ENCODE results near the gene ADARB1. TPM values are rescaled to one million over a fixed set of nuclear protein-coding genes. Genes with fewer than 3 reads are reported as not detected.

Gene ADARB1
- total RNA-seq, 4 donors from 2014 or later: 107 to 231 (median 201) TPM

DNA sequence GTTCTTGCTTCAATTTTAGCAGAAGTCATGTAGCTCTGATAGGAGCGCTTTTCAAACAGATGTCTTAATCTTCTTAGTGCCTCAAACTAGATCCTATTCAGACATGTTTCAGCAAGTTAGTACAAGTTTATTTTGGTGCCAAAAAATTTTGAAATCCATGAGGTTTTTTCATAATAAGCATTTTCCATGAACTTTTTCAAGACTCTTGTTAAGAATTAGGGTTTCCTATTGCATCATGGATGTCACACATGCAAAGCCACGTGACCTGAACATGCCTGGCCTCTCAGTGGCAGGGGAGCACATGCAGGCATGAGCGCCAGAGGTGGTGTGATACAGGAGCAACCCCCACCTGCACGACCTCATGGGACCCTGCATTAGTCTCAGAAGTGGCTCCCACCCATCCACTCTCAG, 145.7 kb downstream of the ADARB1 start:
- intact Hi-C loops (cut with DNase I): no loop called here
- TF ChIP-seq POLR2AphosphoS5 (IDR thresholded peaks at IDR 0.05) (no peak), EP300 (IDR thresholded peaks at IDR 0.05) (no peak), POLR2A (IDR thresholded peaks at IDR 0.05; ENCODE audit: low read depth) (no peak)
- TF ChIP-seq, protein P1, sequence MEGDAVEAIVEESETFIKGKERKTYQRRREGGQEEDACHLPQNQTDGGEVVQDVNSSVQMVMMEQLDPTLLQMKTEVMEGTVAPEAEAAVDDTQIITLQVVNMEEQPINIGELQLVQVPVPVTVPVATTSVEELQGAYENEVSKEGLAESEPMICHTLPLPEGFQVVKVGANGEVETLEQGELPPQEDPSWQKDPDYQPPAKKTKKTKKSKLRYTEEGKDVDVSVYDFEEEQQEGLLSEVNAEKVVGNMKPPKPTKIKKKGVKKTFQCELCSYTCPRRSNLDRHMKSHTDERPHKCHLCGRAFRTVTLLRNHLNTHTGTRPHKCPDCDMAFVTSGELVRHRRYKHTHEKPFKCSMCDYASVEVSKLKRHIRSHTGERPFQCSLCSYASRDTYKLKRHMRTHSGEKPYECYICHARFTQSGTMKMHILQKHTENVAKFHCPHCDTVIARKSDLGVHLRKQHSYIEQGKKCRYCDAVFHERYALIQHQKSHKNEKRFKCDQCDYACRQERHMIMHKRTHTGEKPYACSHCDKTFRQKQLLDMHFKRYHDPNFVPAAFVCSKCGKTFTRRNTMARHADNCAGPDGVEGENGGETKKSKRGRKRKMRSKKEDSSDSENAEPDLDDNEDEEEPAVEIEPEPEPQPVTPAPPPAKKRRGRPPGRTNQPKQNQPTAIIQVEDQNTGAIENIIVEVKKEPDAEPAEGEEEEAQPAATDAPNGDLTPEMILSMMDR (IDR thresholded peaks at IDR 0.05): no peak
- Histone ChIP-seq H3K27ac (replicated peaks in 1 of 4) (no peak overlapping the region), H3K9me3 (peaks cover 0 to 4% (median 0%) of the 10 kb centered on the region in 4 donors), H3K27me3 (no peaks in the 10 kb centered on the region), H3K36me3 (peaks cover 36 to 64% (median 53%) of the 10 kb centered on the region in 4 donors), H3K4me1 (peaks cover 0 to 3% (median 0%) of the 10 kb centered on the region in 4 donors), H3K4me3 (no peak overlapping the region)
- WGBS: 85% methylated on average over 4 of the region's 4 CpGs
- DNase-seq (ENCODE audit: extremely low spot score): no peak

DNA sequence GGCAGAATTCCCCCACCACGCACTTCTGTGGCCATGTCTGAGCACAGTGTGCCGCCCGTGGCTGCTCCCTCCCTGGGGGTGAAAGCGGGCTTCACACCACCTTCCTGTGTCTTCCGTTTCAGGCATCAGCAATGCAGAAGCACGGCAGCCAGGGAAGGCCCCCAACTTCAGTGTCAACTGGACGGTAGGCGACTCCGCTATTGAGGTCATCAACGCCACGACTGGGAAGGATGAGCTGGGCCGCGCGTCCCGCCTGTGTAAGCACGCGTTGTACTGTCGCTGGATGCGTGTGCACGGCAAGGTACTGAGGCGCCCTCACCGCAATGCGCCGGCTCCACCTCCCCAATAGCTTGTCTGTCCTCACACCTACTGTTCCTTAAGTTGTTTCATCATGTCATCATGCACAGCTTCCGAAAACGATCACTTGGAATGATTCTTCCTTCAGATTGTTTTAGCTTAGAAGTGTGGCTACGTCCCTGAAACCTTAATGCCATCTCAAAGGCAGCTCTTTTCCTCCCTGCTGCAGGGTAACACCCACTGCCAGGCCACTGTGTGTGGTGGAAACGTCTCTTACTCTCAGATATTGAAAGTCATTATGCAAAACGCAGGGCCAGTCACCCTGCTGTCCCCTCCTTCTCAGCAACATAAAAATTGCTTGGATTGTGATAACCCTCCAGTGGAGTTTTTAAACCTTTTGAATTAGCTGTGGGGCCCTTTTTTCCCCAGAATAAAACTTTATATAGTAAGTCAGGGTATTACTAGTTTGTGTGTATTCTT, 146.5 kb downstream of the ADARB1 start:
- no peak overlapping the region for H3K27ac ChIP-seq (replicated peaks in 1 of 4)
- 95% methylated on average over 23 of the region's 29 CpGs for WGBS
- no peaks in the 10 kb centered on the region for H3K27me3 ChIP-seq
- peaks cover 36 to 67% (median 56%) of the 10 kb centered on the region in 4 donors for H3K36me3 ChIP-seq
- peaks cover 0 to 3% (median 0%) of the 10 kb centered on the region in 4 donors for H3K4me1 ChIP-seq
- TF ChIP-seq EP300 (IDR thresholded peaks at IDR 0.05): no peak
- TF ChIP-seq POLR2AphosphoS5 (IDR thresholded peaks at IDR 0.05): no peak
- TF ChIP-seq, protein P1 (IDR thresholded peaks at IDR 0.05): no peak
- no peak for TF ChIP-seq POLR2A (IDR thresholded peaks at IDR 0.05; ENCODE audit: low read depth)
- no peak overlapping the region for H3K4me3 ChIP-seq
- intact Hi-C loops (cut with DNase I): no loop called here
- H3K9me3 ChIP-seq: peaks cover 0 to 4% (median 0%) of the 10 kb centered on the region in 4 donors
- no peak for DNase-seq (ENCODE audit: extremely low spot score)

DNA sequence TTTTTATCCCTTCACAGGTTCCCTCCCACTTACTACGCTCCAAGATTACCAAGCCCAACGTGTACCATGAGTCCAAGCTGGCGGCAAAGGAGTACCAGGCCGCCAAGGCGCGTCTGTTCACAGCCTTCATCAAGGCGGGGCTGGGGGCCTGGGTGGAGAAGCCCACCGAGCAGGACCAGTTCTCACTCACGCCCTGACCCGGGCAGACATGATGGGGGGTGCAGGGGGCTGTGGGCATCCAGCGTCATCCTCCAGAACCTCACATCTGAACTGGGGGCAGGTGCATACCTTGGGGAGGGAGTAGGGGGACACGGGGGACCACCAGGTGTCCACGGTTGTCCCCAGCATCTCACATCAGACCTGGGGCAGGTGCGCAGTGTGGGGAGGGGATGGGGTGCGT, 147.6 kb downstream of the ADARB1 start:
- Histone ChIP-seq H3K4me3 (no peak overlapping the region), H3K9me3 (no peaks in the 10 kb centered on the region), H3K4me1 (peaks cover 0 to 3% (median 0%) of the 10 kb centered on the region in 4 donors), H3K27me3 (no peaks in the 10 kb centered on the region), H3K27ac (replicated peaks in 1 of 4) (no peak overlapping the region), H3K36me3 (peaks cover 36 to 67% (median 56%) of the 10 kb centered on the region in 4 donors)
- no peak for DNase-seq (ENCODE audit: extremely low spot score)
- 91% methylated on average over 15 of the region's 15 CpGs for WGBS
- intact Hi-C loops (cut with DNase I): no loop called here
- TF ChIP-seq EP300 (IDR thresholded peaks at IDR 0.05) (no peak), POLR2A (IDR thresholded peaks at IDR 0.05; ENCODE audit: low read depth) (no peak), POLR2AphosphoS5 (IDR thresholded peaks at IDR 0.05) (no peak)
- TF ChIP-seq, protein P1 (IDR thresholded peaks at IDR 0.05): no peak

DNA sequence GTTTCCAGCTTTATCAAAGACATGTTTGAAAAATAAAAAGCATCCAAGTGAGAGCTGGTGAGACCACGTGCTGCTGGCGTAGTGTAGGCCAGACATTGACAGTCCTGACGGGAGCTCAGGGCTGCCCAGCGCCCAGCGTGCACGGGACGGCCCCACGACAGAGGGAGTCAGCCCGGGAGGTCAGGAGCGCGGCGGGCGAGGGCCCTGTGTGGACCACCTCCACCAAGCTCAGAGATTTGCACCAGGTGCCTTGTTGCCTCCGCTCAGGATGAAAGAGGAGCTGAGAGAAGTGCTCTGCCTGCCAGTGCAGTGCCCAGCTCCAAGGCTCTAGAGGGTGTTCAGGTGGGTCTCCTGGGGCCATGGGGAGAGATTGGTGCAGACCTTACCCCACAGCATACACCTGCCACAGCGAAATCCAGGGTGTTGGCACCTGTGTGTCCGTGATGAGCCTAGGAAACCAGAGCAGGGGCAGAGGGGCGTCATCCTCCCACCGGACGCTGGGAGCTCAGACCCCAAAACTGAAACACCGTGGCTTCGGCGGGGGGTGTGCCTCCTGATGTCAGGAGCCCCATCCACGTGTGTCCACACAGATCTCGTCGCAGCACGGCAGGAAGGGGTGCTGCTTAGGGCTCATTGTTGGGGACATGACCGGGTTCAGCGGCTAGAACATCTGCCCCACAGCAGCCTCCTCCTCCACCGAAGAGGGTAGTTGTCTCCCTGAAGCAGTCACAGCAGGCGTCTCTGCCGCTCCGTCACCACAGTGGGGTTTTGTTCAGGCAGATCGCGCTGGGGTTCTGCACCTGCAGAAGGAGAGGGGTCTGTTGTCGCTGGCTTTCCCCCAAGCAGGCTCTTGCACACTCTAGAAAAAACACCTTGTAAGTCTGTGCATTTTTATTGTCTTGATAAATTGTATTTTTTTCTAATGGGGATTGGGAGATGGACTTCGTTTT, 149.1 kb downstream of the ADARB1 start:
- no peaks in the 10 kb centered on the region for H3K27me3 ChIP-seq
- TF ChIP-seq, protein P1 (IDR thresholded peaks at IDR 0.05): no peak
- TF ChIP-seq EP300 (IDR thresholded peaks at IDR 0.05): no peak
- H3K4me1 ChIP-seq: peaks cover 0 to 15% (median 9%) of the 10 kb centered on the region in 4 donors
- intact Hi-C loops (cut with DNase I): no loop called here
- no peak overlapping the region for H3K27ac ChIP-seq (replicated peaks in 1 of 4)
- WGBS: 92% methylated on average over 35 of the region's 36 CpGs
- H3K9me3 ChIP-seq: no peaks in the 10 kb centered on the region
- no peak overlapping the region for H3K4me3 ChIP-seq
- H3K36me3 ChIP-seq: peaks cover 36 to 63% (median 52%) of the 10 kb centered on the region in 4 donors
- DNase-seq (ENCODE audit: extremely low spot score): no peak
